Measurements from ENCODE around the gene PEAR1.

PEAR1 gene

GRCh38 chr1:156923670-156924477 is 30.4 kb downstream of the PEAR1 start:
- TF ChIP-seq EZH2 (IDR thresholded peaks at IDR 0.05; ENCODE audit: borderline replicate concordance, low read depth, low read length, severe bottlenecking) (no peak), CTCF (IDR thresholded peaks at IDR 0.05; ENCODE audit: borderline replicate concordance, extremely low read depth, low read length, poor library complexity, severe bottlenecking) (no peak)
- H4K20me1 ChIP-seq (ENCODE audit: insufficient read depth, low read length): peaks cover 4% of the 10 kb centered on the region; the same call in 1 of the 2 replicates
- no peak overlapping the region for H2AFZ ChIP-seq (ENCODE audit: low read depth, low read length)
- no peak overlapping the region for H3K4me2 ChIP-seq (ENCODE audit: insufficient read depth, low read length)
- ATAC-seq (ENCODE audit: insufficient read depth, low read depth) (no peak), DNase-seq (no peak)
- H3K36me3 ChIP-seq (ENCODE audit: insufficient read depth, low read length): no peaks in the 10 kb centered on the region
- no peaks in the 10 kb centered on the region for H3K9me3 ChIP-seq (ENCODE audit: insufficient read depth, low read length, severe bottlenecking)
- no peak overlapping the region for H3K9ac ChIP-seq (ENCODE audit: low read depth, low read length)
- no peaks in the 10 kb centered on the region for H3K4me1 ChIP-seq (ENCODE audit: insufficient read depth, low read length)
- peaks cover 23% of the 10 kb centered on the region for H3K27me3 ChIP-seq (ENCODE audit: insufficient read depth, low read length, poor library complexity)
- H3K27ac ChIP-seq (ENCODE audit: low read length): no peak overlapping the region
- H3K79me2 ChIP-seq (ENCODE audit: insufficient read depth, low read length): no peaks in the 10 kb centered on the region
- no peak overlapping the region for H3K4me3 ChIP-seq (ENCODE audit: low read depth in 1 of 2, low read length in 2 of 2)

GRCh38 chr1:156924478-156925153 is 31.1 kb downstream of the PEAR1 start:
- no peak overlapping the region for H3K9ac ChIP-seq (ENCODE audit: low read depth, low read length)

GRCh38 chr1:156925154-156926010 is 31.9 kb downstream of the PEAR1 start:
- H2AFZ ChIP-seq (ENCODE audit: low read depth, low read length): no peak overlapping the region
- no peak overlapping the region for H3K27ac ChIP-seq (ENCODE audit: low read length)
- no peaks in the 10 kb centered on the region for H3K9me3 ChIP-seq (ENCODE audit: insufficient read depth, low read length, severe bottlenecking)
- peaks cover 26% of the 10 kb centered on the region for H3K27me3 ChIP-seq (ENCODE audit: insufficient read depth, low read length, poor library complexity)
- DNase-seq (no peak), ATAC-seq (ENCODE audit: insufficient read depth, low read depth) (no peak)
- H3K4me2 ChIP-seq (ENCODE audit: insufficient read depth, low read length): no peak overlapping the region
- H3K36me3 ChIP-seq (ENCODE audit: insufficient read depth, low read length): no peaks in the 10 kb centered on the region
- no peaks in the 10 kb centered on the region for H3K4me1 ChIP-seq (ENCODE audit: insufficient read depth, low read length)
- peaks cover 4% of the 10 kb centered on the region; the same call in 1 of the 2 replicates for H4K20me1 ChIP-seq (ENCODE audit: insufficient read depth, low read length)
- no peaks in the 10 kb centered on the region for H3K79me2 ChIP-seq (ENCODE audit: insufficient read depth, low read length)
- H3K4me3 ChIP-seq (ENCODE audit: low read depth in 1 of 2, low read length in 2 of 2): no peak overlapping the region
- TF ChIP-seq CTCF (IDR thresholded peaks at IDR 0.05; ENCODE audit: borderline replicate concordance, extremely low read depth, low read length, poor library complexity, severe bottlenecking): no peak
- H3K9ac ChIP-seq (ENCODE audit: low read depth, low read length): no peak overlapping the region

More at GRCh38 chr1:156924478-156925153, 31.1 kb downstream of the PEAR1 start:
- Histone ChIP-seq H3K4me2 (ENCODE audit: insufficient read depth, low read length) (no peak overlapping the region), H4K20me1 (ENCODE audit: insufficient read depth, low read length) (peaks cover 4% of the 10 kb centered on the region; the same call in 1 of the 2 replicates), H3K79me2 (ENCODE audit: insufficient read depth, low read length) (no peaks in the 10 kb centered on the region), H3K27me3 (ENCODE audit: insufficient read depth, low read length, poor library complexity) (peaks cover 25% of the 10 kb centered on the region), H3K4me3 (ENCODE audit: low read depth in 1 of 2, low read length in 2 of 2) (no peak overlapping the region), H2AFZ (ENCODE audit: low read depth, low read length) (no peak overlapping the region), H3K9me3 (ENCODE audit: insufficient read depth, low read length, severe bottlenecking) (no peaks in the 10 kb centered on the region), H3K4me1 (ENCODE audit: insufficient read depth, low read length) (no peaks in the 10 kb centered on the region), H3K36me3 (ENCODE audit: insufficient read depth, low read length) (no peaks in the 10 kb centered on the region), H3K27ac (ENCODE audit: low read length) (no peak overlapping the region)
- ATAC-seq (ENCODE audit: insufficient read depth, low read depth) (no peak), DNase-seq (no peak)
- no peak for TF ChIP-seq CTCF (IDR thresholded peaks at IDR 0.05; ENCODE audit: borderline replicate concordance, extremely low read depth, low read length, poor library complexity, severe bottlenecking)
- no peak for TF ChIP-seq EZH2 (IDR thresholded peaks at IDR 0.05; ENCODE audit: borderline replicate concordance, low read depth, low read length, severe bottlenecking)
